Muscle of leg (tissue), 11 donors: Measurements from ENCODE around the gene THOC5. TPM values are rescaled to one million over a fixed set of nuclear protein-coding genes. Genes with fewer than 3 reads are reported as not detected.
A peak's percentile ranks its signal among the peaks of the same experiment; 100 is the strongest.

Source experiments
- DNase-seq: peaks from one replicate; pipeline ENCODE4 v3.0.0; 2013
- H3K27ac ChIP-seq: one replicate; pipeline ENCODE4 v1.5.1; 2013; ENCODE audit warnings: mild to moderate bottlenecking, low read length, control low read depth
- H3K27me3 ChIP-seq: one replicate; pipeline ENCODE4 v1.6.1; 2013; ENCODE audit warnings: low read length; ENCODE audit not compliant: control insufficient read depth, insufficient read depth
- H3K36me3 ChIP-seq: one replicate; pipeline ENCODE4 v1.6.1; 2013; ENCODE audit warnings: low read length; ENCODE audit not compliant: control insufficient read depth, insufficient read depth
- H3K4me1 ChIP-seq: one replicate; pipeline ENCODE4 v1.6.1; 2013; ENCODE audit warnings: low read length; ENCODE audit not compliant: control insufficient read depth, insufficient read depth
- H3K4me3 ChIP-seq: one replicate; pipeline ENCODE4 v1.5.1; 2013; ENCODE audit warnings: low read length, control low read depth
- H3K9me3 ChIP-seq: replicated peaks from 2 replicates; pipeline ENCODE4 v1.6.1; 2013; ENCODE audit warnings: low read depth, low read length; ENCODE audit not compliant: control insufficient read depth
- whole genome bisulfite sequencing: methylation state at CpG from one replicate; pipeline ENCODE4 v1.1.5; 2013; ENCODE audit warnings: missing lambda C conversion rate; ENCODE audit not compliant: insufficient coverage; 5-methylcytosine and 5-hydroxymethylcytosine counted together
- polyA plus RNA-seq, 8 donors: library from polyadenylated mRNA; unstranded; fragments of 120-200 nt; gene quantifications; one replicate each; pipeline versions ENCODE4 v1.2.1 to v1.2.3, GENCODE V29; 2013; ENCODE audit warnings: inconsistent platforms in 1 of 8, low replicate concordance in 1 of 8; ENCODE audit not compliant: insufficient read length in 8 of 8, insufficient read depth in 1 of 8
- total RNA-seq: library from RNA; stranded (reverse); fragments of 120-200 nt; gene quantifications from one replicate; pipeline ENCODE4 v1.2.4, GENCODE V29; 2013

The THOC5 gene
- total and polyA plus RNA-seq, 9 donors, result 18.9 to 28.4 (median 22.3) TPM

- no peak overlapping the region for H3K4me3 ChIP-seq
- H3K9me3 ChIP-seq, result no peaks in the 10 kb centered on the region
- no peak overlapping the region for H3K27ac ChIP-seq
- peaks cover 8% of the 10 kb centered on the region for H3K27me3 ChIP-seq
- WGBS, result 60% methylated on average over 7 of the region's 7 CpGs
- no peaks in the 10 kb centered on the region for H3K36me3 ChIP-seq
- no peaks in the 10 kb centered on the region for H3K4me1 ChIP-seq
- DNase-seq, result no peak
These were observed 89.9 kb downstream of the THOC5 start for GRCh38 chr22:29463629-29464028.

GRCh38 chr22:29461263-29461662 is 92.3 kb downstream of the THOC5 start:
- peaks cover 2% of the 10 kb centered on the region for H3K27me3 ChIP-seq
- H3K9me3 ChIP-seq, result no peaks in the 10 kb centered on the region
- H3K4me3 ChIP-seq, result no peak overlapping the region
- no peak overlapping the region for H3K27ac ChIP-seq
- WGBS, result 85% methylated on average over 4 of the region's 5 CpGs
- peaks cover 2% of the 10 kb centered on the region for H3K4me1 ChIP-seq
- no peaks in the 10 kb centered on the region for H3K36me3 ChIP-seq
- no peak for DNase-seq

DNA sequence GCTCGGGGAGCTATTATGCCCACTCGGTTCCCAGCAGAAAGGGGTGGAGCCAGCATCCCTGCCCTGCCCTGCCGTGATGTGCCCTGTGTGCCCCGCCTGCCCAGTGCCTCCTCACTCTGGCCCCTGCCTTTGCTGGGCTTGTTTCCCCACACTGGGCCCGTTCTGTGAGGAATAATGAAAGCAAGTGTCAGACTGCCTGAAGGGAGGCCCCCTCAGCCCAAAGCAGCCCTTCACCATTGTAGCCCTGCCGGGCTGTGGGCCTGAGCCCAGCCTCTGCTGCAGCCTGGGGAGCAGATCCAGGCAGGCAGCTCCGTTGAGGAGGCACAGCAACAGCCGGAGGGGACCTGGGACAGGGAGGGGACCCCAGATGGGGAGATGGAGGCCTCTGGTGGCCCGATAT is 93.8 kb downstream of the THOC5 start:
- H3K9me3 ChIP-seq, result no peaks in the 10 kb centered on the region
- H3K36me3 ChIP-seq, result no peaks in the 10 kb centered on the region
- no peak overlapping the region for H3K27ac ChIP-seq
- H3K4me3 ChIP-seq, result no peak overlapping the region
- peaks cover 4% of the 10 kb centered on the region for H3K4me1 ChIP-seq
- H3K27me3 ChIP-seq, result no peaks in the 10 kb centered on the region
- 45% methylated on average over 6 of the region's 9 CpGs for WGBS
- DNase-seq, result no peak

- Histone ChIP-seq H3K9me3 (no peaks in the 10 kb centered on the region), H3K4me3 (no peak overlapping the region), H3K36me3 (no peaks in the 10 kb centered on the region), H3K4me1 (peaks cover 4% of the 10 kb centered on the region), H3K27me3 (no peaks in the 10 kb centered on the region), H3K27ac (no peak overlapping the region)
- no peak for DNase-seq
These were observed 95.0 kb downstream of the THOC5 start for GRCh38 chr22:29458551-29458950.

GRCh38 chr22:29457730-29458129 is 95.8 kb downstream of the THOC5 start:
- H3K9me3 ChIP-seq, result no peaks in the 10 kb centered on the region
- DNase-seq, result peak; percentile 40

GRCh38 chr22:29456211-29456671 is 97.3 kb downstream of the THOC5 start:
- 43% methylated on average over 6 of the region's 9 CpGs for WGBS
- DNase-seq, result peak; percentile 56

More at GRCh38 chr22:29457730-29458129, 95.8 kb downstream of the THOC5 start:
- H3K27ac ChIP-seq, result no peak overlapping the region
- H3K4me1 ChIP-seq, result peaks cover 4% of the 10 kb centered on the region
- H3K4me3 ChIP-seq, result no peak overlapping the region
- no peaks in the 10 kb centered on the region for H3K27me3 ChIP-seq
- H3K36me3 ChIP-seq, result no peaks in the 10 kb centered on the region
- WGBS, result 0% methylated on average over 1 of the region's 4 CpGs

More at GRCh38 chr22:29456211-29456671, 97.3 kb downstream of the THOC5 start:
- no peak overlapping the region for H3K27ac ChIP-seq
- no peaks in the 10 kb centered on the region for H3K36me3 ChIP-seq
- H3K9me3 ChIP-seq, result no peaks in the 10 kb centered on the region
- H3K27me3 ChIP-seq, result no peaks in the 10 kb centered on the region
- peaks cover 4% of the 10 kb centered on the region for H3K4me1 ChIP-seq
- no peak overlapping the region for H3K4me3 ChIP-seq

Other genes starting within 250 kb of the THOC5 start
- 2.7 TPM for gene GAS2L1, start 247.1 kb downstream of the THOC5 start, total RNA-seq
- 10 to 100 TPM; 10.5 to 15.4 (median 13.4) TPM for gene GAS2L1, start 247.1 kb downstream of the THOC5 start, polyA plus RNA-seq
- gene RASL10A, start 238.1 kb downstream of the THOC5 start, total RNA-seq, result 1.5 TPM
- 1 to 10 TPM; 1.7 to 3.5 (median 2.4) TPM for gene RASL10A, start 238.1 kb downstream of the THOC5 start, polyA plus RNA-seq
- 19.9 TPM for gene AP1B1, start 165.2 kb downstream of the THOC5 start, total RNA-seq
- 10 to 100 TPM; 22.5 to 33.6 (median 28.1) TPM for gene AP1B1, start 165.2 kb downstream of the THOC5 start, polyA plus RNA-seq
- not detected for gene RFPL1, start 115.2 kb downstream of the THOC5 start, total RNA-seq
- under 1 TPM in 3 of 8 donors, not detected in 5; 0.24 to 0.48 (median 0.33) TPM for gene RFPL1, start 115.2 kb downstream of the THOC5 start, polyA plus RNA-seq
- 0.58 TPM for gene NEFH, start 73.5 kb downstream of the THOC5 start, total RNA-seq
- gene NEFH, start 73.5 kb downstream of the THOC5 start, polyA plus RNA-seq, result 1 to 10 TPM in 7 of 8 donors, under 1 TPM in 1; 0.14 to 5.1 (median 3.2) TPM
- gene NIPSNAP1, start 27.4 kb upstream of the THOC5 start, total RNA-seq, result 35.8 TPM
- gene NIPSNAP1, start 27.4 kb upstream of the THOC5 start, polyA plus RNA-seq, result 10 to 100 TPM; 24.3 to 38.8 (median 32.2) TPM
- 30.1 TPM for gene NF2, start 49.9 kb upstream of the THOC5 start, total RNA-seq
- gene NF2, start 49.9 kb upstream of the THOC5 start, polyA plus RNA-seq, result 10 to 100 TPM; 16.9 to 20.5 (median 19.5) TPM
- gene CABP7, start 166.2 kb upstream of the THOC5 start, total RNA-seq, result 0.09 TPM
- under 1 TPM; 0.10 to 0.40 (median 0.16) TPM for gene CABP7, start 166.2 kb upstream of the THOC5 start, polyA plus RNA-seq
- 23.5 TPM for gene ZMAT5, start 213.2 kb upstream of the THOC5 start, total RNA-seq
- gene ZMAT5, start 213.2 kb upstream of the THOC5 start, polyA plus RNA-seq, result 10 to 100 TPM; 15.4 to 21.1 (median 18.1) TPM
- 185 TPM for gene UQCR10, start 213.6 kb upstream of the THOC5 start, total RNA-seq
- 100 to 1,000 TPM in 7 of 8 donors, 10 to 100 TPM in 1; 96.1 to 141 (median 126) TPM for gene UQCR10, start 213.6 kb upstream of the THOC5 start, polyA plus RNA-seq